ENCODE data around the gene KIF14. TPM values are rescaled to one million over a fixed set of nuclear protein-coding genes. Genes with fewer than 3 reads are reported as not detected.

Gene KIF14
- total and polyA plus RNA-seq, 7 donors, result under 0.01 to 2.0 (median 0.28) TPM; not detected in 2

DNA sequence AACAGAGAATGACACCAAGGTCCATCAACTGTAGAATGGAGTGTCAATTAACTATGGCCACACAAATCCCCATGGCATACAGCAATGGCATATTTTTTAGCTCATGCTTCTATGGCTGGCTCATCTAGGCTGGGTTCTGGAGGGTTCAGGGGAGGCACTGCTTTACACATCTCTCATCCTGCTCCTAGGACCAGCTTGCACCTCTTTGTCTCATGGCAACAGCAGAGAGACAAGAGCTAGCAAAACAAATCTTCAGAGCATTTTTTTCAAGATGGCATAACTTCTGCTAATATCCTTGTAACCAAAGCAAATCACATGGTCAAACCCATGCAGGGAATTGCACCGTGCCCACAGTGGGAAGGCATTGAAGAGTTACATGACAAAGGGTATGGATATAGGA, 82.4 kb downstream of the KIF14 start:
- H3K27me3 ChIP-seq, result no peaks in the 10 kb centered on the region
- WGBS, 2 donors, result 86 to 89% methylated on average over 1 of the region's 1 CpG

DNA sequence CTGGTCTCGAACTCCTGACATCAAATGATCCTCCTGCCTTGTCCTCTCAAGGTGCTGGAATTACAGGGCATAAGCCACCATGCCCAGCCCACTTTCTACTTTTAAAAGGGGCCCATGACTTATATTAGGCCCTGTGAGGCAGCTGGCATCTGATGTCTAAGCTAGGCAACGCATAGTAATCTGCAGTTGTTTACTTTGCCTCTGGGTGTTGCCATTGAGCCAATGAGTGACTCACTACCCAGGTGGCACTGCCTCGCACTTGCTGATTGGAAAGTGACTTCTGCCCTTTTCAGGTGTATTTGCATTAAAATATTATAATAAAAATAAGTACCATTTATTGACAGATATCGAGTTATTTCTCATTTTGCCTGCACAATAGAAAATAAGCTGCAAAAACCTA, 84.9 kb downstream of the KIF14 start:
- no peak for DNase-seq
- Histone ChIP-seq H3K4me1 (no peaks in the 10 kb centered on the region), H3K4me3 (no peak overlapping the region), H3K9me3 (no peaks in the 10 kb centered on the region), H3K27ac (no peak overlapping the region), H3K27me3 (peaks cover 0 to 3% (median 0%) of the 10 kb centered on the region in 3 donors), H3K36me3 (no peaks in the 10 kb centered on the region)
- intact Hi-C loops (cut with DNase I), result no loop called here
- no peak for TF ChIP-seq POLR2AphosphoS5 (IDR thresholded peaks at IDR 0.05)
- 29 to 67% methylated on average over 4 of the region's 4 CpGs for WGBS, 2 donors

More for the DNA sequence above, 82.4 kb downstream of the KIF14 start:
- TF ChIP-seq, protein P1, sequence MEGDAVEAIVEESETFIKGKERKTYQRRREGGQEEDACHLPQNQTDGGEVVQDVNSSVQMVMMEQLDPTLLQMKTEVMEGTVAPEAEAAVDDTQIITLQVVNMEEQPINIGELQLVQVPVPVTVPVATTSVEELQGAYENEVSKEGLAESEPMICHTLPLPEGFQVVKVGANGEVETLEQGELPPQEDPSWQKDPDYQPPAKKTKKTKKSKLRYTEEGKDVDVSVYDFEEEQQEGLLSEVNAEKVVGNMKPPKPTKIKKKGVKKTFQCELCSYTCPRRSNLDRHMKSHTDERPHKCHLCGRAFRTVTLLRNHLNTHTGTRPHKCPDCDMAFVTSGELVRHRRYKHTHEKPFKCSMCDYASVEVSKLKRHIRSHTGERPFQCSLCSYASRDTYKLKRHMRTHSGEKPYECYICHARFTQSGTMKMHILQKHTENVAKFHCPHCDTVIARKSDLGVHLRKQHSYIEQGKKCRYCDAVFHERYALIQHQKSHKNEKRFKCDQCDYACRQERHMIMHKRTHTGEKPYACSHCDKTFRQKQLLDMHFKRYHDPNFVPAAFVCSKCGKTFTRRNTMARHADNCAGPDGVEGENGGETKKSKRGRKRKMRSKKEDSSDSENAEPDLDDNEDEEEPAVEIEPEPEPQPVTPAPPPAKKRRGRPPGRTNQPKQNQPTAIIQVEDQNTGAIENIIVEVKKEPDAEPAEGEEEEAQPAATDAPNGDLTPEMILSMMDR (IDR thresholded peaks at IDR 0.05), result no peak
- no peak for TF ChIP-seq POLR2AphosphoS5 (IDR thresholded peaks at IDR 0.05)
- no peak for TF ChIP-seq EP300 (IDR thresholded peaks at IDR 0.05)
- TF ChIP-seq POLR2A (IDR thresholded peaks at IDR 0.05), result no peak
- intact Hi-C loops (cut with DNase I), result no loop called here
- DNase-seq, result no peak
- Histone ChIP-seq H3K27ac (no peak overlapping the region), H3K4me3 (no peak overlapping the region), H3K36me3 (no peaks in the 10 kb centered on the region), H3K9me3 (no peaks in the 10 kb centered on the region), H3K4me1 (no peaks in the 10 kb centered on the region)

- intact Hi-C loops (cut with DNase I), result no loop called here
- no peak for DNase-seq
- no peaks in the 10 kb centered on the region for H3K9me3 ChIP-seq
- no peaks in the 10 kb centered on the region for H3K36me3 ChIP-seq
- H3K4me3 ChIP-seq, result no peak overlapping the region
- H3K4me1 ChIP-seq, result no peaks in the 10 kb centered on the region
- no peak overlapping the region for H3K27ac ChIP-seq
- TF ChIP-seq POLR2A (IDR thresholded peaks at IDR 0.05), result no peak
- H3K27me3 ChIP-seq, result peaks cover 0 to 3% (median 0%) of the 10 kb centered on the region in 3 donors
- WGBS, 2 donors, result 52 to 64% methylated on average over 7 of the region's 7 CpGs
Measured at GRCh38 chr1:200530623-200531261, 89.8 kb downstream of the KIF14 start.

DNA sequence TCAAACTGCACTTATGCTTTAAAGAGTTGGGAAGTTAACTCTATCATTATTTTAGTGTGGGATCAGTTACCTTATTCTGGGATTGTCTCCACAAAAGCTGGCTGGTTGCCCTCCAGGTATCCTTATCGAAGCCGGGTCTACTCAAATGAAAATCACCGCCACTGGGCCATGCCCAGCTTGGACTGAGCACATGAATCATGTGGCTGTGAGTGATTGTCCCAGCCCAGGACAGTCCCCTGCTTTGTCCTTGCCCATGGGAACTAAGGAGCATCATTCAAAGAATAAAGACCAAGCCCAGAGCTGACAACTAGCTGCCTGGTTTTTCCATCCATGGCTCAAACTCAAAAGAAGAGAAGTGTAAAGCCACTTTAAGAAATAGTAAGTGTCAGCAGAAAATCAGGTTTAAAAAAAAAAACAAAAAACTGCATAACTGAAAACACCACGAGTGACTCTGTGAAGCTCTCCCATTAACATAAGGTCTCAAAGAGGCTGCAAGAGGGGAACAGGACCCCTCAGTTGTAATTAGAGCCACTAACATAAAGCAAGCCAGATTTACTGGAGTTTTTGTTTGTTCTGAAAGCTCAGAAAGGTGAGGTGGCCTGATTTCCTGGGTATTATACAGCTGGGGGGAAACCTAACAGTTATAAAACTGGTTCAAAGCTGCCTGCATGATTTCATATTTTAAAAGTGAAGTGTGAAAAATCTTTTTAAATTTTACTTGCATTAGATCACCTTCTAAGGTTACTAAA, 91.5 kb downstream of the KIF14 start:
- DNase-seq, result no peak
- Histone ChIP-seq H3K4me1 (peaks cover 0 to 6% (median 0%) of the 10 kb centered on the region in 4 donors), H3K4me3 (no peak overlapping the region), H3K9me3 (no peaks in the 10 kb centered on the region), H3K27me3 (peaks cover 0 to 3% (median 0%) of the 10 kb centered on the region in 3 donors), H3K36me3 (no peaks in the 10 kb centered on the region), H3K27ac (no peak overlapping the region)
- TF ChIP-seq POLR2AphosphoS5 (IDR thresholded peaks at IDR 0.05) (no peak), POLR2A (IDR thresholded peaks at IDR 0.05) (no peak), EP300 (IDR thresholded peaks at IDR 0.05) (no peak)
- TF ChIP-seq, protein P1 (IDR thresholded peaks at IDR 0.05), result no peak
- intact Hi-C loops (cut with DNase I), result no loop called here
- 72 to 76% methylated on average over 4 of the region's 4 CpGs for WGBS, 2 donors

DNA sequence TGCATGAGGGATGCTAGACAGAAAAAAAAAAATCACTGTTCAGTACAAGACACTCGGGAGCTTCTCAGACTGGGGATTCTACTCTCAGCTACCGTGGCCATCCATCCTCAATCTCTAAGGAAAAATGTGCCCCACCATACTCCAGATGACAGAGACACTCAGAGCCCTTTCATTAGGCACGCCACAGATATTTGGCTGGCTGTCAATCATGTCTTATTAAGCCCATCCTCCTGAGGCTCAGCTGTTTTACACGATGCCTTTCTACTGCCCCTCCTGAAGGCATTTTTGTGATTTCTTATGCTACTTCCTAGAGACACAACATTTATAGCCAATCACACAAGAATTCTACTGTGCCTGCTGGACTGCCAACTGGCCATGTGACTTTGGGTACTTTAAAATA, 92.9 kb downstream of the KIF14 start:
- Histone ChIP-seq H3K27ac (no peak overlapping the region), H3K4me3 (no peak overlapping the region), H3K36me3 (no peaks in the 10 kb centered on the region), H3K4me1 (peaks cover 0 to 6% (median 0%) of the 10 kb centered on the region in 4 donors), H3K27me3 (peaks cover 0 to 3% (median 0%) of the 10 kb centered on the region in 3 donors), H3K9me3 (no peaks in the 10 kb centered on the region)
- DNase-seq, result no peak
- TF ChIP-seq POLR2AphosphoS5 (IDR thresholded peaks at IDR 0.05) (no peak), POLR2A (IDR thresholded peaks at IDR 0.05) (no peak), EP300 (IDR thresholded peaks at IDR 0.05) (no peak)
- TF ChIP-seq, protein P1 (IDR thresholded peaks at IDR 0.05), result no peak
- intact Hi-C loops (cut with DNase I), result no loop called here
- WGBS, 2 donors, result 90 to 92% methylated on average over 4 of the region's 4 CpGs

All from sigmoid colon (tissue), 7 donors.